Measurements from ENCODE around the gene ADSL. TPM values are rescaled to one million over a fixed set of nuclear protein-coding genes. Genes with fewer than 3 reads are reported as not detected.

Gene ADSL
- total and polyA plus RNA-seq, 2 of the 4 experiments (the other 2 are of a cell fraction): 93.6 to 229 TPM

- no peak overlapping the region for H2BK15ac ChIP-seq (ENCODE audit: low read depth, low read length)
- CTCF ChIA-PET: no interaction called here
- POLR2A ChIA-PET (ENCODE audit: unreplicated experiment): no interaction called here
- H4K91ac ChIP-seq (ENCODE audit: insufficient read depth, low read depth, low read length): no peak overlapping the region
- ATAC-seq (ENCODE audit: low read depth): no peak
- no peak overlapping the region for H2BK120ac ChIP-seq (ENCODE audit: low read depth, low read length)
- no peak overlapping the region for H3K23ac ChIP-seq (ENCODE audit: low read depth, low read length)
- no peak for DNase-seq
- H2AK5ac ChIP-seq (ENCODE audit: low read depth, low read length): no peak overlapping the region
- H3K4me1 ChIP-seq (ENCODE audit: control insufficient read depth, insufficient read depth, low read length): peaks cover 10% of the 10 kb centered on the region
- no peak overlapping the region for H4K5ac ChIP-seq (ENCODE audit: low read depth, low read length)
- no peak overlapping the region for H3K4ac ChIP-seq (ENCODE audit: low read depth, low read length)
- peaks cover 7% of the 10 kb centered on the region; the same call in 1 of the 2 replicates for H4K20me1 ChIP-seq (ENCODE audit: insufficient read depth, low read length)
- intact Hi-C loops (cut with micrococcal nuclease) (loop anchor here (5.0 kb wide), 1 partner anchor 33 kb away; the partner anchor contains the start of gene ADSL), in situ Hi-C loops (cut with MboI; ENCODE audit: low sequenced_read_pairs) (no loop called here), dilution Hi-C loops (cut with HindIII; ENCODE audit: low sequenced_read_pairs, unreplicated experiment) (no loop called here)
- H3K9me3 ChIP-seq (ENCODE audit: control insufficient read depth, insufficient read depth, low read length): no peaks in the 10 kb centered on the region
- peaks cover 0 to 22% of the 10 kb centered on the region in 2 experiments; a peak in 2 of 4 replicates for H3K79me1 ChIP-seq (ENCODE audit: low read depth in 1 of 2, low read length in 2 of 2)
- no peak overlapping the region for H4K8ac ChIP-seq (ENCODE audit: low read depth in 2 of 2, low read length in 2 of 2)
- no peak overlapping the region for H2BK20ac ChIP-seq (ENCODE audit: low read depth, low read length)
- H3K4me2 ChIP-seq (ENCODE audit: low read depth, low read length): no peak overlapping the region
- H3K9me1 ChIP-seq (ENCODE audit: insufficient read depth, low read length): peaks cover 16% of the 10 kb centered on the region
- H2AK9ac ChIP-seq (replicated peaks; ENCODE audit: low read depth, low read length, poor library complexity): no peak overlapping the region
- peaks cover 33% of the 10 kb centered on the region for H3K36me3 ChIP-seq (ENCODE audit: control insufficient read depth, insufficient read depth, low read length)
- no peak overlapping the region for H3K9ac ChIP-seq (ENCODE audit: low read depth, low read length)
- no peak overlapping the region for H3K27ac ChIP-seq (ENCODE audit: insufficient read depth, low read length)
- H3K56ac ChIP-seq (ENCODE audit: extremely low read depth, insufficient read depth, low read length): no peak overlapping the region
- no TSS peak for BruUV-seq (replicated peaks)
- H3K14ac ChIP-seq (replicated peaks; ENCODE audit: low read depth, low read length): no peak overlapping the region
- H3K18ac ChIP-seq (ENCODE audit: low read depth, low read length): no peak overlapping the region
- H2AFZ ChIP-seq (replicated peaks; ENCODE audit: low read length, poor library complexity): no peak overlapping the region
- H3K4me3 ChIP-seq (ENCODE audit: insufficient read depth, low read depth, low read length): no peak overlapping the region
- no peaks in the 10 kb centered on the region for H3K27me3 ChIP-seq (ENCODE audit: control insufficient read depth, insufficient read depth, low read length)
- H2BK5ac ChIP-seq (ENCODE audit: low read depth, low read length, poor library complexity, severe bottlenecking): no peak overlapping the region
- TF ChIP-seq MXI1 (IDR thresholded peaks at IDR 0.05; ENCODE audit: borderline replicate concordance, low read depth, low read length) (no peak), SMC3 (IDR thresholded peaks at IDR 0.05; ENCODE audit: low read depth, low read length) (no peak), USF2 (IDR thresholded peaks at IDR 0.05; ENCODE audit: low read depth, low read length) (no peak), MAZ (IDR thresholded peaks at IDR 0.05; ENCODE audit: borderline replicate concordance, low read depth, low read length) (no peak), NFE2L2 (IDR thresholded peaks at IDR 0.05; ENCODE audit: low read depth, low read length) (no peak), POLR2A (IDR thresholded peaks at IDR 0.05; ENCODE audit: low read depth, low read length) (no peak), ELK1 (IDR thresholded peaks at IDR 0.05; ENCODE audit: borderline replicate concordance, low read depth, low read length) (no peak), FOS (IDR thresholded peaks at IDR 0.05; ENCODE audit: low read depth, low read length) (no peak), CHD1 (IDR thresholded peaks at IDR 0.05; ENCODE audit: low read depth, low read length) (no peak), CEBPB (IDR thresholded peaks at IDR 0.05; ENCODE audit: low read depth, low read length) (no peak), BHLHE40 (IDR thresholded peaks at IDR 0.05; ENCODE audit: low read depth, low read length) (no peak), MAFK (IDR thresholded peaks at IDR 0.05; ENCODE audit: low read depth, low read length) (no peak), RFX5 (IDR thresholded peaks at IDR 0.05; ENCODE audit: low read depth, low read length) (no peak), CTCF (conservative IDR thresholded peaks at IDR 0.05; ENCODE audit: low read depth, low read length) (no peak), RAD21 (IDR thresholded peaks at IDR 0.05; ENCODE audit: low read length) (no peak)
Measured at GRCh38 chr22:40314041-40314440, 32.3 kb upstream of the ADSL start.
